PC-9 (cell line): Measurements from ENCODE around the gene ARSJ.

Source experiments
- CTCF ChIP-seq: fragments of 200-600 bp; sonication (generic); conservative IDR thresholded peaks from 2 replicates; pipeline ENCODE4 v1.6.1; 2017; ENCODE audit warnings: mixed run types, antibody characterized with exemption, mild to moderate bottlenecking, moderate library complexity
- EZH2 ChIP-seq: fragments of 200-600 bp; sonication (generic); IDR thresholded peaks from 2 replicates; pipeline ENCODE4 v1.8.0; 2017; ENCODE audit warnings: antibody characterized with exemption, low read depth

- TF ChIP-seq CTCF (no peak), EZH2 (no peak)
These were observed 11.4 kb upstream of the ARSJ start for GRCh38 chr4:113990886-113991285.
